Smooth muscle cell (in vitro differentiated cells): ENCODE measurements around the gene SRD5A1. TPM values are rescaled to one million over a fixed set of nuclear protein-coding genes. Genes with fewer than 3 reads are reported as not detected.

Experiments
- DNase-seq: peaks from one replicate; lab custom pipeline; 2025; ENCODE audit not compliant: unreplicated experiment; lab: John Stamatoyannopoulos, UW
- H2AFZ ChIP-seq: fragments of 200-600 bp; sonication (generic); 2 replicates; pipeline ENCODE4 v1.6.0; 2016; ENCODE audit warnings: antibody characterized with exemption, low read depth, mild to moderate bottlenecking
- H3F3A ChIP-seq: fragments of 200-600 bp; sonication (generic); 2 replicates; pipeline ENCODE4 v1.6.0; 2017; ENCODE audit warnings: antibody characterized with exemption, low read depth
- H3K27ac ChIP-seq: fragments of 200-600 bp; sonication (generic); 2 replicates; pipeline ENCODE4 v1.5.1; 2016; ENCODE audit warnings: low read depth, mild to moderate bottlenecking
- H3K27me3 ChIP-seq: fragments of 200-600 bp; sonication (generic); 2 replicates; pipeline ENCODE4 v1.6.1; 2016; ENCODE audit warnings: low read depth, mild to moderate bottlenecking
- H3K36me3 ChIP-seq: fragments of 200-600 bp; sonication (generic); 2 replicates; pipeline ENCODE4 v1.5.1; 2016; ENCODE audit warnings: low read depth
- H3K4me1 ChIP-seq: fragments of 200-600 bp; sonication (generic); 2 replicates; pipeline ENCODE4 v1.5.1; 2016; ENCODE audit warnings: low read depth
- H3K4me2 ChIP-seq: fragments of 200-600 bp; sonication (generic); 2 replicates; pipeline ENCODE4 v1.6.0; 2016; ENCODE audit warnings: mild to moderate bottlenecking
- H3K4me3 ChIP-seq: fragments of 200-600 bp; sonication (generic); 2 replicates; pipeline ENCODE4 v1.5.1; 2016; ENCODE audit warnings: mild to moderate bottlenecking
- H3K79me2 ChIP-seq: fragments of 200-600 bp; sonication (generic); 2 replicates; pipeline ENCODE4 v1.6.0; 2016; ENCODE audit warnings: low read depth, mild to moderate bottlenecking
- H3K9ac ChIP-seq: fragments of 200-600 bp; sonication (generic); 2 replicates; pipeline ENCODE4 v1.6.0; 2016; ENCODE audit warnings: low read depth
- H3K9me3 ChIP-seq: fragments of 200-600 bp; sonication (generic); replicated peaks from 2 replicates; pipeline ENCODE4 v1.5.1; 2016; ENCODE audit warnings: low read depth
- H4K20me1 ChIP-seq: fragments of 200-600 bp; sonication (generic); 2 replicates; pipeline ENCODE4 v1.6.0; 2016; ENCODE audit warnings: low read depth
- WGBS: methylation state at CpG from one replicate; pipeline ENCODE4 v1.1.7; 2016; ENCODE audit warnings: low lambda C conversion rate; 5-methylcytosine and 5-hydroxymethylcytosine counted together
- polyA plus RNA-seq: library from polyadenylated mRNA; unstranded; fragments of >200 nt; fragmentation: Nextera tagmentation; extraction: Ambion mirVana; gene quantifications from 2 replicates; pipeline ENCODE4 v1.2.1, GENCODE V29; 2016
- total RNA-seq: library from RNA; depleted of rRNA; stranded (reverse); fragments of >200 nt; gene quantifications from 2 replicates; pipeline ENCODE4 v1.2.3, GENCODE V29; 2014
- TF ChIP-seq, protein P1 (sequence below): fragments of 200-600 bp; sonication (generic); IDR thresholded peaks from 2 replicates; pipeline ENCODE4 v1.5.1; 2017; ENCODE audit warnings: borderline replicate concordance, mild to moderate bottlenecking, antibody characterized with exemption; ENCODE audit not compliant: insufficient read depth, poor library complexity, severe bottlenecking

The SRD5A1 gene
- total and polyA plus RNA-seq, 2 experiments from 2014 or later: 17.1 to 23.5 TPM

GRCh38 chr5:6701491-6701890 is 68.3 kb downstream of the SRD5A1 start:
- TF ChIP-seq, protein P1, sequence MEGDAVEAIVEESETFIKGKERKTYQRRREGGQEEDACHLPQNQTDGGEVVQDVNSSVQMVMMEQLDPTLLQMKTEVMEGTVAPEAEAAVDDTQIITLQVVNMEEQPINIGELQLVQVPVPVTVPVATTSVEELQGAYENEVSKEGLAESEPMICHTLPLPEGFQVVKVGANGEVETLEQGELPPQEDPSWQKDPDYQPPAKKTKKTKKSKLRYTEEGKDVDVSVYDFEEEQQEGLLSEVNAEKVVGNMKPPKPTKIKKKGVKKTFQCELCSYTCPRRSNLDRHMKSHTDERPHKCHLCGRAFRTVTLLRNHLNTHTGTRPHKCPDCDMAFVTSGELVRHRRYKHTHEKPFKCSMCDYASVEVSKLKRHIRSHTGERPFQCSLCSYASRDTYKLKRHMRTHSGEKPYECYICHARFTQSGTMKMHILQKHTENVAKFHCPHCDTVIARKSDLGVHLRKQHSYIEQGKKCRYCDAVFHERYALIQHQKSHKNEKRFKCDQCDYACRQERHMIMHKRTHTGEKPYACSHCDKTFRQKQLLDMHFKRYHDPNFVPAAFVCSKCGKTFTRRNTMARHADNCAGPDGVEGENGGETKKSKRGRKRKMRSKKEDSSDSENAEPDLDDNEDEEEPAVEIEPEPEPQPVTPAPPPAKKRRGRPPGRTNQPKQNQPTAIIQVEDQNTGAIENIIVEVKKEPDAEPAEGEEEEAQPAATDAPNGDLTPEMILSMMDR: no peak
- H3K9me3 ChIP-seq: no peaks in the 10 kb centered on the region
- no peak overlapping the region for H3K4me2 ChIP-seq
- no peak overlapping the region for H2AFZ ChIP-seq
- H3K4me1 ChIP-seq: no peaks in the 10 kb centered on the region
- no peaks in the 10 kb centered on the region for H3F3A ChIP-seq
- H3K27me3 ChIP-seq: peaks cover 18% of the 10 kb centered on the region
- H3K27ac ChIP-seq: no peak overlapping the region
- H3K9ac ChIP-seq: no peak overlapping the region
- no peak for DNase-seq
- H4K20me1 ChIP-seq: no peaks in the 10 kb centered on the region
- 78% methylated on average over 12 of the region's 12 CpGs for WGBS
- H3K36me3 ChIP-seq: no peaks in the 10 kb centered on the region
- H3K79me2 ChIP-seq: no peaks in the 10 kb centered on the region
- H3K4me3 ChIP-seq: no peak overlapping the region

GRCh38 chr5:6702633-6703032 is 69.4 kb downstream of the SRD5A1 start:
- H3K9me3 ChIP-seq: no peaks in the 10 kb centered on the region
- H2AFZ ChIP-seq: no peak overlapping the region
- H3K27ac ChIP-seq: no peak overlapping the region
- H3K27me3 ChIP-seq: peaks cover 7% of the 10 kb centered on the region
- no peaks in the 10 kb centered on the region for H3K79me2 ChIP-seq
- H4K20me1 ChIP-seq: no peaks in the 10 kb centered on the region
- no peak overlapping the region for H3K4me3 ChIP-seq
- H3K4me2 ChIP-seq: no peak overlapping the region
- H3K9ac ChIP-seq: no peak overlapping the region
- TF ChIP-seq, protein P1: no peak
- DNase-seq: no peak
- WGBS: 97% methylated on average over 5 of the region's 6 CpGs
- H3K36me3 ChIP-seq: no peaks in the 10 kb centered on the region
- no peaks in the 10 kb centered on the region for H3F3A ChIP-seq
- H3K4me1 ChIP-seq: no peaks in the 10 kb centered on the region

GRCh38 chr5:6703806-6704205 is 70.6 kb downstream of the SRD5A1 start:
- WGBS: 61% methylated on average over 6 of the region's 6 CpGs
- peak overlapping the region; percentile 2 for H2AFZ ChIP-seq
- H3K36me3 ChIP-seq: no peaks in the 10 kb centered on the region
- H4K20me1 ChIP-seq: no peaks in the 10 kb centered on the region
- no peak for DNase-seq
- no peaks in the 10 kb centered on the region for H3K79me2 ChIP-seq
- peak overlapping the region; percentile 60 for H3K9ac ChIP-seq
- no peaks in the 10 kb centered on the region for H3K9me3 ChIP-seq
- peak overlapping the region; percentile 87 for H3K27ac ChIP-seq
- no peaks in the 10 kb centered on the region for H3F3A ChIP-seq
- H3K27me3 ChIP-seq: no peaks in the 10 kb centered on the region
- peak overlapping the region; percentile 46 for H3K4me2 ChIP-seq
- no peaks in the 10 kb centered on the region for H3K4me1 ChIP-seq
- TF ChIP-seq, protein P1: no peak
- no peak overlapping the region for H3K4me3 ChIP-seq

GRCh38 chr5:6704361-6704851 is 71.2 kb downstream of the SRD5A1 start:
- Histone ChIP-seq H3K27me3 (no peaks in the 10 kb centered on the region), H3F3A (no peaks in the 10 kb centered on the region), H3K79me2 (no peaks in the 10 kb centered on the region), H3K4me2 (peak overlapping the region; percentile 46), H2AFZ (peak overlapping the region; percentile 2), H3K9ac (peak overlapping the region; percentile 60), H3K4me3 (no peak overlapping the region), H4K20me1 (no peaks in the 10 kb centered on the region), H3K9me3 (no peaks in the 10 kb centered on the region), H3K4me1 (no peaks in the 10 kb centered on the region), H3K36me3 (no peaks in the 10 kb centered on the region), H3K27ac (peak overlapping the region; percentile 87)
- WGBS: 39% methylated on average over 11 of the region's 11 CpGs
- TF ChIP-seq, protein P1: no peak
- DNase-seq: no peak
